Loucy (cell line): ENCODE data around the gene SYNGR1.

Experiments
- H2AFZ ChIP-seq: fragments of 200-600 bp; sonication (generic); 2 replicates; pipeline ENCODE4 v1.6.0; 2016; ENCODE audit warnings: antibody characterized with exemption, mild to moderate bottlenecking, low read length, moderate library complexity
- H3F3A ChIP-seq: fragments of 200-600 bp; 2 replicates; pipeline ENCODE4 v1.6.0; 2016; ENCODE audit warnings: antibody characterized with exemption, low read depth, mild to moderate bottlenecking
- H3K27me3 ChIP-seq: fragments of 200-600 bp; sonication (generic); 2 replicates; pipeline ENCODE4 v1.6.1; 2014; ENCODE audit warnings: low read length, mild to moderate bottlenecking; ENCODE audit not compliant: insufficient read depth, poor library complexity, severe bottlenecking
- H3K36me3 ChIP-seq: fragments of 200-600 bp; sonication (generic); 2 replicates; pipeline ENCODE4 v1.6.1; 2016; ENCODE audit warnings: low read length; ENCODE audit not compliant: insufficient read depth
- H3K4me1 ChIP-seq: fragments of 200-600 bp; sonication (generic); 2 replicates; pipeline ENCODE4 v1.5.1; 2014; ENCODE audit warnings: low read length, mild to moderate bottlenecking; ENCODE audit not compliant: insufficient read depth, poor library complexity, severe bottlenecking
- H3K4me2 ChIP-seq: fragments of 200-600 bp; sonication (generic); 2 replicates; pipeline ENCODE4 v1.6.0; 2014; ENCODE audit warnings: antibody characterized with exemption, low read length, low read depth, mild to moderate bottlenecking; ENCODE audit not compliant: poor library complexity, severe bottlenecking
- H3K4me3 ChIP-seq: fragments of 200-600 bp; sonication (generic); 2 replicates; pipeline ENCODE4 v1.5.1; 2014; ENCODE audit warnings: low read length, mild to moderate bottlenecking, mixed read lengths; ENCODE audit not compliant: poor library complexity, severe bottlenecking
- H3K79me2 ChIP-seq: fragments of 200-600 bp; sonication (generic); 2 replicates; pipeline ENCODE4 v1.6.1; 2014; ENCODE audit warnings: low read length; ENCODE audit not compliant: insufficient read depth
- H3K9ac ChIP-seq: fragments of 200-600 bp; sonication (generic); 2 replicates; pipeline ENCODE4 v1.6.0; 2014; ENCODE audit warnings: mild to moderate bottlenecking, low read depth, low read length, moderate library complexity; ENCODE audit not compliant: poor library complexity, severe bottlenecking
- H3K9me2 ChIP-seq: fragments of 200-600 bp; sonication (generic); replicated peaks from 2 replicates; pipeline ENCODE4 v1.6.1; 2016; ENCODE audit warnings: low read depth, low read length, mixed read lengths
- H3K9me3 ChIP-seq: fragments of 200-600 bp; sonication (generic); 2 replicates; pipeline ENCODE4 v1.6.1; 2014; ENCODE audit warnings: mild to moderate bottlenecking, antibody characterized with exemption, low read length, low read depth; ENCODE audit not compliant: insufficient read depth
- H4K20me1 ChIP-seq: fragments of 200-600 bp; sonication (generic); 2 replicates; pipeline ENCODE4 v1.6.0; 2014; ENCODE audit warnings: antibody characterized with exemption, low read length, mild to moderate bottlenecking; ENCODE audit not compliant: insufficient read depth, poor library complexity, severe bottlenecking
- EZH2phosphoT487 ChIP-seq: fragments of 200-600 bp; IDR thresholded peaks from 2 replicates; pipeline ENCODE4 v1.6.1; 2018; ENCODE audit warnings: antibody characterized with exemption, mild to moderate bottlenecking, moderate library complexity, borderline replicate concordance
- TF ChIP-seq, protein P1 (sequence below): fragments of 200-600 bp; sonication (generic); conservative IDR thresholded peaks from 2 replicates; pipeline ENCODE4 v1.5.1; 2014; ENCODE audit warnings: mild to moderate bottlenecking, antibody characterized with exemption, low read length

SYNGR1 gene

GRCh38 chr22:39309364-39309861 lies 40.4 kb upstream of the SYNGR1 start:
- no peak overlapping the region for H3K9ac ChIP-seq
- no peak for TF ChIP-seq EZH2phosphoT487
- TF ChIP-seq, protein P1, sequence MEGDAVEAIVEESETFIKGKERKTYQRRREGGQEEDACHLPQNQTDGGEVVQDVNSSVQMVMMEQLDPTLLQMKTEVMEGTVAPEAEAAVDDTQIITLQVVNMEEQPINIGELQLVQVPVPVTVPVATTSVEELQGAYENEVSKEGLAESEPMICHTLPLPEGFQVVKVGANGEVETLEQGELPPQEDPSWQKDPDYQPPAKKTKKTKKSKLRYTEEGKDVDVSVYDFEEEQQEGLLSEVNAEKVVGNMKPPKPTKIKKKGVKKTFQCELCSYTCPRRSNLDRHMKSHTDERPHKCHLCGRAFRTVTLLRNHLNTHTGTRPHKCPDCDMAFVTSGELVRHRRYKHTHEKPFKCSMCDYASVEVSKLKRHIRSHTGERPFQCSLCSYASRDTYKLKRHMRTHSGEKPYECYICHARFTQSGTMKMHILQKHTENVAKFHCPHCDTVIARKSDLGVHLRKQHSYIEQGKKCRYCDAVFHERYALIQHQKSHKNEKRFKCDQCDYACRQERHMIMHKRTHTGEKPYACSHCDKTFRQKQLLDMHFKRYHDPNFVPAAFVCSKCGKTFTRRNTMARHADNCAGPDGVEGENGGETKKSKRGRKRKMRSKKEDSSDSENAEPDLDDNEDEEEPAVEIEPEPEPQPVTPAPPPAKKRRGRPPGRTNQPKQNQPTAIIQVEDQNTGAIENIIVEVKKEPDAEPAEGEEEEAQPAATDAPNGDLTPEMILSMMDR: peak; percentile 23; the same call in 1 of the 2 replicates
- H3K4me3 ChIP-seq: no peak overlapping the region
- H3K79me2 ChIP-seq: peaks cover 25% of the 10 kb centered on the region
- no peak overlapping the region for H2AFZ ChIP-seq
- peaks cover 10% of the 10 kb centered on the region for H3F3A ChIP-seq
- H3K27me3 ChIP-seq: no peaks in the 10 kb centered on the region
- H3K36me3 ChIP-seq: peaks cover 35% of the 10 kb centered on the region
- H4K20me1 ChIP-seq: peaks cover 29% of the 10 kb centered on the region
- no peaks in the 10 kb centered on the region for H3K9me2 ChIP-seq
- H3K4me2 ChIP-seq: no peak overlapping the region
- peaks cover 10% of the 10 kb centered on the region for H3K4me1 ChIP-seq
- no peaks in the 10 kb centered on the region for H3K9me3 ChIP-seq

DNA sequence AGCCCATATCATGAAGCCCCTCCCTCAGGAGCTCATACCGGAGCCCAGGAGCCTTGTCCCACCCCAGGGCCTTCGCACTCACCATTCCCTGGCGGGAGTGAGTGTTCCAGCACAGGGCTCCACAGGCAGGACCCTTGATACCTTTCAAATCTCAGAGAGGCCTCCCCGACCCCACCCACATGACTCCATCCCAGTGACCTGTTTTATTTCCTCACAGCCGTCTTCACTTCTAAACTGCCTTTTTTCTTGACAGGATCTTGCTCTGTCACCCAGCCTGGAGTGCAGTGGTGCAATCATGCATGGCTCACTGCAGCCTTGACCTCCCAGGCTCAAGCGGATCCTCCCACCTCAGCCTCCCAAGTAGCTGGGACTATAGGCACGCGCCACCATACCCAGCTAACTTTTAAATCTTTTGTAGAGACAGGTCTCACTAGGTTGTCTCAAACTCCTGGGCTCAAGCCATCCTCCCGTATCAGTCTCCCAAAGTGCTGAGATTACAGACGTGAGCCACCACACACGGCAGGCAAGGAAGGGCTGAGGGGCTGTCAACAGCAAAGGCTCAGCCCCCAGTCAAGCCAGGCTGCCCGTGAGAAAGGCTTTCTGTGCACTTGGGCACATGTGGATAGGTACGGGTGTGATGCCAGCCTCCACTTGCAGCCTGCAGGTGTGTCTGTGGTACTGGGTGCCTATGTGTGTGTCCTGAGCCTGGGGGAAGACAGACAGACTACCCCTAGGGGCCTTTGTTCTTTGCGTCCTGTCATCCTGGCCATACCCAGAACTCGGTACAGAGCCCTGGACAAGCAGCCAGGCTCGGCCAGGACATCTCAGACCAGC lies 39.7 kb upstream of the SYNGR1 start:
- Histone ChIP-seq H3K9ac (no peak overlapping the region), H3K4me3 (no peak overlapping the region), H3K79me2 (peaks cover 32% of the 10 kb centered on the region), H3K4me2 (no peak overlapping the region), H3K27me3 (no peaks in the 10 kb centered on the region), H3F3A (peaks cover 10% of the 10 kb centered on the region), H3K36me3 (peaks cover 42% of the 10 kb centered on the region), H2AFZ (no peak overlapping the region), H3K9me3 (no peaks in the 10 kb centered on the region), H3K9me2 (no peaks in the 10 kb centered on the region), H3K4me1 (peaks cover 17% of the 10 kb centered on the region), H4K20me1 (peaks cover 36% of the 10 kb centered on the region)
- TF ChIP-seq, protein P1: no peak
- TF ChIP-seq EZH2phosphoT487: no peak

- peaks cover 49% of the 10 kb centered on the region for H3K79me2 ChIP-seq
- no peak overlapping the region for H3K4me3 ChIP-seq
- peaks cover 10% of the 10 kb centered on the region for H3F3A ChIP-seq
- peaks cover 33% of the 10 kb centered on the region for H3K4me1 ChIP-seq
- no peaks in the 10 kb centered on the region for H3K9me2 ChIP-seq
- TF ChIP-seq EZH2phosphoT487: no peak
- TF ChIP-seq, protein P1: no peak
- peaks cover 59% of the 10 kb centered on the region for H3K36me3 ChIP-seq
- no peak overlapping the region for H3K4me2 ChIP-seq
- no peak overlapping the region for H2AFZ ChIP-seq
- no peaks in the 10 kb centered on the region for H3K27me3 ChIP-seq
- no peak overlapping the region for H3K9ac ChIP-seq
- peaks cover 51% of the 10 kb centered on the region for H4K20me1 ChIP-seq
- H3K9me3 ChIP-seq: no peaks in the 10 kb centered on the region
Observed at GRCh38 chr22:39311592-39312400, 38.0 kb upstream of the SYNGR1 start.
